Jurkat, Clone E6-1 (cell line): ENCODE results near the gene ARL9.
A peak's percentile ranks its signal among the peaks of the same experiment; 100 is the strongest.

ENCODE experiments used
- DNase-seq: peaks from one replicate; pipeline ENCODE4 v3.0.0-alpha.2; 2011; ENCODE audit warnings: low read depth, low spot score
- H3K4me3 ChIP-seq: 2 replicates; pipeline ENCODE4 v1.5.1; 2011; ENCODE audit warnings: mild to moderate bottlenecking, low read length, control low read depth, moderate library complexity

The ARL9 gene

GRCh38 chr4:56530269-56531148 lies 24.9 kb downstream of the ARL9 start:
- DNase-seq, result peak; percentile 5
- H3K4me3 ChIP-seq, result peak overlapping the region; percentile 45

- DNase-seq, result no peak
- no peak overlapping the region for H3K4me3 ChIP-seq
Measured at GRCh38 chr4:56531149-56531770, 25.7 kb downstream of the ARL9 start.

- no peak overlapping the region for H3K4me3 ChIP-seq
- DNase-seq, result no peak
Measured at GRCh38 chr4:56531823-56532222, 26.2 kb downstream of the ARL9 start.

- DNase-seq, result no peak
- H3K4me3 ChIP-seq, result no peak overlapping the region
Measured at GRCh38 chr4:56532239-56532638, 26.6 kb downstream of the ARL9 start.

- no peak overlapping the region for H3K4me3 ChIP-seq
- no peak for DNase-seq
Measured at GRCh38 chr4:56535915-56536314, 30.3 kb downstream of the ARL9 start.

GRCh38 chr4:56537147-56537546 lies 31.6 kb downstream of the ARL9 start:
- DNase-seq, result no peak
- no peak overlapping the region for H3K4me3 ChIP-seq

- H3K4me3 ChIP-seq, result no peak overlapping the region
- no peak for DNase-seq
Measured at GRCh38 chr4:56540826-56541225, 35.2 kb downstream of the ARL9 start.

GRCh38 chr4:56544573-56545131 lies 39.1 kb downstream of the ARL9 start:
- DNase-seq, result peak; percentile 20
- no peak overlapping the region for H3K4me3 ChIP-seq

GRCh38 chr4:56550642-56551041 lies 45.1 kb downstream of the ARL9 start:
- no peak for DNase-seq
- no peak overlapping the region for H3K4me3 ChIP-seq

- DNase-seq, result no peak
- H3K4me3 ChIP-seq, result no peak overlapping the region
Measured at GRCh38 chr4:56551516-56551915, 45.9 kb downstream of the ARL9 start.

- H3K4me3 ChIP-seq, result no peak overlapping the region
- DNase-seq, result no peak
Measured at GRCh38 chr4:56552273-56552672, 46.7 kb downstream of the ARL9 start.

GRCh38 chr4:56570041-56570440 lies 64.5 kb downstream of the ARL9 start:
- no peak overlapping the region for H3K4me3 ChIP-seq
- no peak for DNase-seq
